GM23338 (cell line): ENCODE data around the gene IRS4. TPM values are rescaled to one million over a fixed set of nuclear protein-coding genes. Genes with fewer than 3 reads are reported as not detected.

Experiments
- ATAC-seq: fragments of 200-7000 bp; cut with Tn5 transposase; 3 replicates; pipeline ENCODE4 v1.9.1; 2020
- DNase-seq: peaks from one replicate; pipeline ENCODE4 v3.0.0-alpha.2; 2015; ENCODE audit warnings: low spot score
- H2AFZ ChIP-seq: fragments of 200-600 bp; sonication (generic); 2 replicates; pipeline ENCODE4 v1.8.0; 2016; ENCODE audit warnings: antibody characterized with exemption, mild to moderate bottlenecking, moderate library complexity
- H3F3A ChIP-seq: fragments of 200-600 bp; sonication (generic); replicated peaks from 2 replicates; pipeline ENCODE4 v1.8.0; 2017; ENCODE audit warnings: antibody characterized with exemption, mixed run types, low read depth
- H3K27ac ChIP-seq: fragments of 200-600 bp; sonication (generic); 2 replicates; pipeline ENCODE4 v1.6.1; 2016; ENCODE audit warnings: low read depth
- H3K27me3 ChIP-seq: fragments of 200-600 bp; sonication (generic); 2 replicates; pipeline ENCODE4 v1.8.0; 2016; ENCODE audit warnings: mild to moderate bottlenecking, mixed run types, moderate library complexity; ENCODE audit not compliant: insufficient read depth
- H3K36me3 ChIP-seq: fragments of 200-600 bp; sonication (generic); 2 replicates; pipeline ENCODE4 v1.8.0; 2016; ENCODE audit warnings: mild to moderate bottlenecking; ENCODE audit not compliant: insufficient read depth
- H3K4me1 ChIP-seq: fragments of 200-600 bp; sonication (generic); 2 replicates; pipeline ENCODE4 v1.8.0; 2016; ENCODE audit warnings: mild to moderate bottlenecking, moderate library complexity; ENCODE audit not compliant: insufficient read depth
- H3K4me2 ChIP-seq: fragments of 200-600 bp; sonication (generic); 2 replicates; pipeline ENCODE4 v1.7.1; 2017; ENCODE audit warnings: mixed run types
- H3K4me3 ChIP-seq: fragments of 200-600 bp; sonication (generic); 2 replicates; pipeline ENCODE4 v1.6.1; 2016; ENCODE audit warnings: mixed run types
- H3K79me2 ChIP-seq: fragments of 200-600 bp; sonication (generic); replicated peaks from 2 replicates; pipeline ENCODE4 v1.8.0; 2017; ENCODE audit warnings: mild to moderate bottlenecking; ENCODE audit not compliant: insufficient read depth
- H3K9me2 ChIP-seq: fragments of 200-600 bp; sonication (generic); 2 replicates; pipeline ENCODE4 v1.8.0; 2017; ENCODE audit not compliant: insufficient read depth
- H4K20me1 ChIP-seq: fragments of 200-600 bp; sonication (generic); replicated peaks from 2 replicates; pipeline ENCODE4 v1.8.0; 2017; ENCODE audit warnings: mild to moderate bottlenecking; ENCODE audit not compliant: insufficient read depth
- H3K27ac Mint-ChIP-seq: 2 replicates; pipeline ENCODE4 v1.8.0; 2020; ENCODE audit warnings: inconsistent platforms, mild to moderate bottlenecking, moderate library complexity, mixed read lengths
- H3K27me3 Mint-ChIP-seq: 3 replicates; pipeline ENCODE4 v1.8.0; 2022; ENCODE audit warnings: low read depth, mild to moderate bottlenecking, moderate library complexity, mixed read lengths, inconsistent platforms; ENCODE audit not compliant: insufficient read depth, poor library complexity
- H3K36me3 Mint-ChIP-seq: 3 replicates; pipeline ENCODE4 v1.8.0; 2021; ENCODE audit warnings: low read depth, mild to moderate bottlenecking, inconsistent platforms, moderate library complexity, mixed read lengths
- H3K4me1 Mint-ChIP-seq: 3 replicates; pipeline ENCODE4 v1.8.0; 2020; ENCODE audit warnings: mild to moderate bottlenecking, inconsistent platforms, mixed read lengths
- H3K4me3 Mint-ChIP-seq: 3 replicates; pipeline ENCODE4 v1.8.0; 2021; ENCODE audit warnings: moderate library complexity, mild to moderate bottlenecking, inconsistent platforms, mixed read lengths
- H3K9me3 Mint-ChIP-seq: 3 replicates; pipeline ENCODE4 v1.8.0; 2020; ENCODE audit warnings: moderate library complexity, mild to moderate bottlenecking, inconsistent platforms, mixed read lengths
- CREB1 ChIP-seq: fragments of 250-450 bp; sonication (Bioruptor Pico); IDR thresholded peaks from 2 replicates; pipeline ENCODE4 v1.5.0; 2020; ENCODE audit warnings: low read depth, mild to moderate bottlenecking, moderate library complexity
- EZH2 ChIP-seq: fragments of 200-600 bp; sonication (generic); IDR thresholded peaks from one replicate; pipeline ENCODE4 v1.8.0; 2017; ENCODE audit warnings: antibody characterized with exemption, mild to moderate bottlenecking, low read depth; ENCODE audit not compliant: unreplicated experiment
- EZH2phosphoT487 ChIP-seq: fragments of 200-600 bp; sonication (generic); IDR thresholded peaks from one replicate; pipeline ENCODE4 v1.8.1; 2018; ENCODE audit warnings: antibody characterized with exemption; ENCODE audit not compliant: unreplicated experiment
- JUNB ChIP-seq: IDR thresholded peaks from one replicate; pipeline ENCODE4 v1.6.1; 2016; ENCODE audit warnings: antibody characterized with exemption; ENCODE audit not compliant: unreplicated experiment
- NANOG ChIP-seq: IDR thresholded peaks from 2 replicates; pipeline ENCODE4 v1.6.1; 2016; ENCODE audit warnings: antibody characterized with exemption, borderline replicate concordance
- POLR2AphosphoS5 ChIP-seq: IDR thresholded peaks from 2 replicates; pipeline ENCODE4 v1.6.1; 2016; ENCODE audit warnings: antibody characterized with exemption, low read depth
- STAT1 ChIP-seq: IDR thresholded peaks from one replicate; pipeline ENCODE4 v1.6.1; 2016; ENCODE audit warnings: antibody characterized with exemption; ENCODE audit not compliant: unreplicated experiment
- ZNF114 ChIP-seq: fragments of 250-450 bp; sonication (Bioruptor Pico); IDR thresholded peaks from 2 replicates; pipeline ENCODE4 v1.5.0; 2020; ENCODE audit warnings: mild to moderate bottlenecking, moderate library complexity
- ZNF331 ChIP-seq: fragments of 250-450 bp; sonication (Bioruptor Pico); IDR thresholded peaks from 2 replicates; pipeline ENCODE4 v1.5.0; 2020; ENCODE audit warnings: low read depth, mild to moderate bottlenecking, moderate library complexity
- polyA plus RNA-seq: library from polyadenylated mRNA; unstranded; fragments of >200 nt; fragmentation: Nextera tagmentation; extraction: Ambion mirVana; gene quantifications from 2 replicates; pipeline ENCODE4 v1.2.1, GENCODE V29; 2016
- total RNA-seq: library from RNA; depleted of rRNA; stranded (reverse); fragments of >200 nt; shearing (Covaris generic); gene quantifications from 2 replicates; pipeline ENCODE4 v1.2.3, GENCODE V29; 2014
- TF ChIP-seq, protein P1 (sequence below): IDR thresholded peaks from one replicate; pipeline ENCODE4 v1.6.1; 2018; ENCODE audit warnings: antibody characterized with exemption; ENCODE audit not compliant: unreplicated experiment
- TF ChIP-seq, protein P2 (sequence below), 2 experiments: fragments of 200-600 bp in 1 of 2; sonication (generic) in 1 of 2; conservative IDR thresholded peaks; 2 replicates each; pipeline versions ENCODE4 v1.5.1 to v1.6.1; 2016 to 2017; ENCODE audit warnings: antibody characterized with exemption in 2 of 2, low read depth in 2 of 2, mild to moderate bottlenecking in 2 of 2, moderate library complexity in 1 of 2
- TF ChIP-seq, protein P3 (sequence below): IDR thresholded peaks from 2 replicates; pipeline ENCODE4 v1.6.1; 2016; ENCODE audit warnings: antibody characterized with exemption

IRS4 gene
- total and polyA plus RNA-seq, 2 experiments from 2014 or later = 1.3 to 15.2 TPM

DNA sequence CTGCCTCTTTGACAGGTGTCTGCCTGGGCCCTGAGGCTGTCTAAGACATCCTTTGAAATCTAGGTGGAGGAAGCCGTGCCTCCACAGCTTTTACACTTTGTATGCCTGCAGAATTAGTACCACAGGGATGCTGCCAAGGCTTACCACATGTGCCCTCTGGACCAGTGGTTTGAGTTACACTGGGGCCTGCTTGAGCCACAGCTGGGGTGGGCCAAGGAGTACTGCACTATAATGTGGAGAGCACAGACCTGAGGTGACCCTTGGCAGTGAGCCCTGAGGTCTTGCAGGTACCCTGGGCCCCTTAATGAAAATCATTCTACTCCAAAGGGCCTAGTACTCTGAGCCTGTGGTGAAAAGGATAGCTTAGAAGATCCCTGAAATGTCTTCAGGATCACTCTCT is 27.2 kb upstream of the IRS4 start (continued):
- TF ChIP-seq, protein P1, sequence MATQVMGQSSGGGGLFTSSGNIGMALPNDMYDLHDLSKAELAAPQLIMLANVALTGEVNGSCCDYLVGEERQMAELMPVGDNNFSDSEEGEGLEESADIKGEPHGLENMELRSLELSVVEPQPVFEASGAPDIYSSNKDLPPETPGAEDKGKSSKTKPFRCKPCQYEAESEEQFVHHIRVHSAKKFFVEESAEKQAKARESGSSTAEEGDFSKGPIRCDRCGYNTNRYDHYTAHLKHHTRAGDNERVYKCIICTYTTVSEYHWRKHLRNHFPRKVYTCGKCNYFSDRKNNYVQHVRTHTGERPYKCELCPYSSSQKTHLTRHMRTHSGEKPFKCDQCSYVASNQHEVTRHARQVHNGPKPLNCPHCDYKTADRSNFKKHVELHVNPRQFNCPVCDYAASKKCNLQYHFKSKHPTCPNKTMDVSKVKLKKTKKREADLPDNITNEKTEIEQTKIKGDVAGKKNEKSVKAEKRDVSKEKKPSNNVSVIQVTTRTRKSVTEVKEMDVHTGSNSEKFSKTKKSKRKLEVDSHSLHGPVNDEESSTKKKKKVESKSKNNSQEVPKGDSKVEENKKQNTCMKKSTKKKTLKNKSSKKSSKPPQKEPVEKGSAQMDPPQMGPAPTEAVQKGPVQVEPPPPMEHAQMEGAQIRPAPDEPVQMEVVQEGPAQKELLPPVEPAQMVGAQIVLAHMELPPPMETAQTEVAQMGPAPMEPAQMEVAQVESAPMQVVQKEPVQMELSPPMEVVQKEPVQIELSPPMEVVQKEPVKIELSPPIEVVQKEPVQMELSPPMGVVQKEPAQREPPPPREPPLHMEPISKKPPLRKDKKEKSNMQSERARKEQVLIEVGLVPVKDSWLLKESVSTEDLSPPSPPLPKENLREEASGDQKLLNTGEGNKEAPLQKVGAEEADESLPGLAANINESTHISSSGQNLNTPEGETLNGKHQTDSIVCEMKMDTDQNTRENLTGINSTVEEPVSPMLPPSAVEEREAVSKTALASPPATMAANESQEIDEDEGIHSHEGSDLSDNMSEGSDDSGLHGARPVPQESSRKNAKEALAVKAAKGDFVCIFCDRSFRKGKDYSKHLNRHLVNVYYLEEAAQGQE = no peak
- no peak for TF ChIP-seq ZNF114 (CRISPR knock-in tag)

DNA sequence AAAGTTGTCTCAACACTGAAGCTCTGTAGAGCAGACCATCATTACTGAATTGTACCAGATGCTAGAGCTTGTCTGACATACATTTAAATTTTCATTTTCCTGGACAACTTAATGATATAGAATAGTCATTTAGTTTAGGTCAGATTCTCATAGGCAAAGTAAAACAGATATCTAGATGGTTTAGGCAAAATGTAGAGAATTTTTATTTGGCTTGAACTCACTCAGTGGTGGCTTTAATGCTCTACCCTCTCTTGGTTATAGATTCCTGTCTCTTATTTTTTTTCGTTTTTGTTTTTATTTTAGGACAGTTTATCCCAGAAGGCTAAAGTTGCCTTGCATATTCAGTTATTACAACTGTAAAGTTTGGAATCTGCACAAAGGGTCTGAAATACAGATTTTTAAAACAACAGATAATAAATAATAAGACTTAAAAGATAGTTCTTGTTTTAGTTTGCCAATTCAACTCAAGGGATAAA is 4.0 kb upstream of the IRS4 start:
- Histone ChIP-seq H3K79me2 (no peaks in the 10 kb centered on the region), H3K9me2 (no peaks in the 10 kb centered on the region), H2AFZ (no peak overlapping the region), H3K4me3 (no peak overlapping the region), H3K4me2 (no peak overlapping the region), H3K36me3 (no peaks in the 10 kb centered on the region), H3K27ac (no peak overlapping the region), H3F3A (no peaks in the 10 kb centered on the region), H3K4me1 (no peaks in the 10 kb centered on the region), H3K27me3 (peaks cover 5% of the 10 kb centered on the region), H4K20me1 (no peaks in the 10 kb centered on the region)
- Mint-ChIP-seq H3K4me1 (peaks cover 5% of the 10 kb centered on the region; the same call in 1 of the 3 replicates), H3K27me3 (peaks cover 1% of the 10 kb centered on the region), H3K27ac (no peak overlapping the region), H3K4me3 (no peak overlapping the region), H3K9me3 (peaks cover 1% of the 10 kb centered on the region; the same call in 2 of the 3 replicates), H3K36me3 (peaks cover under 1% of the 10 kb centered on the region; the same call in 1 of the 3 replicates)
- DNase-seq = no peak
- no peak for ATAC-seq
- TF ChIP-seq POLR2AphosphoS5 (no peak), CREB1 (no peak), NANOG (no peak), JUNB (no peak), EZH2 (no peak), ZNF114 (CRISPR knock-in tag) (no peak), ZNF331 (CRISPR knock-in tag) (no peak), STAT1 (no peak), EZH2phosphoT487 (no peak)
- TF ChIP-seq, protein P2, sequence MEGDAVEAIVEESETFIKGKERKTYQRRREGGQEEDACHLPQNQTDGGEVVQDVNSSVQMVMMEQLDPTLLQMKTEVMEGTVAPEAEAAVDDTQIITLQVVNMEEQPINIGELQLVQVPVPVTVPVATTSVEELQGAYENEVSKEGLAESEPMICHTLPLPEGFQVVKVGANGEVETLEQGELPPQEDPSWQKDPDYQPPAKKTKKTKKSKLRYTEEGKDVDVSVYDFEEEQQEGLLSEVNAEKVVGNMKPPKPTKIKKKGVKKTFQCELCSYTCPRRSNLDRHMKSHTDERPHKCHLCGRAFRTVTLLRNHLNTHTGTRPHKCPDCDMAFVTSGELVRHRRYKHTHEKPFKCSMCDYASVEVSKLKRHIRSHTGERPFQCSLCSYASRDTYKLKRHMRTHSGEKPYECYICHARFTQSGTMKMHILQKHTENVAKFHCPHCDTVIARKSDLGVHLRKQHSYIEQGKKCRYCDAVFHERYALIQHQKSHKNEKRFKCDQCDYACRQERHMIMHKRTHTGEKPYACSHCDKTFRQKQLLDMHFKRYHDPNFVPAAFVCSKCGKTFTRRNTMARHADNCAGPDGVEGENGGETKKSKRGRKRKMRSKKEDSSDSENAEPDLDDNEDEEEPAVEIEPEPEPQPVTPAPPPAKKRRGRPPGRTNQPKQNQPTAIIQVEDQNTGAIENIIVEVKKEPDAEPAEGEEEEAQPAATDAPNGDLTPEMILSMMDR (conservative IDR thresholded peaks at IDR 0.05; ENCODE audit: low read depth in 2 of 2) = no peak
- TF ChIP-seq, protein P3, sequence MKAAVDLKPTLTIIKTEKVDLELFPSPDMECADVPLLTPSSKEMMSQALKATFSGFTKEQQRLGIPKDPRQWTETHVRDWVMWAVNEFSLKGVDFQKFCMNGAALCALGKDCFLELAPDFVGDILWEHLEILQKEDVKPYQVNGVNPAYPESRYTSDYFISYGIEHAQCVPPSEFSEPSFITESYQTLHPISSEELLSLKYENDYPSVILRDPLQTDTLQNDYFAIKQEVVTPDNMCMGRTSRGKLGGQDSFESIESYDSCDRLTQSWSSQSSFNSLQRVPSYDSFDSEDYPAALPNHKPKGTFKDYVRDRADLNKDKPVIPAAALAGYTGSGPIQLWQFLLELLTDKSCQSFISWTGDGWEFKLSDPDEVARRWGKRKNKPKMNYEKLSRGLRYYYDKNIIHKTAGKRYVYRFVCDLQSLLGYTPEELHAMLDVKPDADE = no peak
- TF ChIP-seq, protein P1 = no peak
